Measurements from ENCODE around the gene VWF.

VWF gene

DNA sequence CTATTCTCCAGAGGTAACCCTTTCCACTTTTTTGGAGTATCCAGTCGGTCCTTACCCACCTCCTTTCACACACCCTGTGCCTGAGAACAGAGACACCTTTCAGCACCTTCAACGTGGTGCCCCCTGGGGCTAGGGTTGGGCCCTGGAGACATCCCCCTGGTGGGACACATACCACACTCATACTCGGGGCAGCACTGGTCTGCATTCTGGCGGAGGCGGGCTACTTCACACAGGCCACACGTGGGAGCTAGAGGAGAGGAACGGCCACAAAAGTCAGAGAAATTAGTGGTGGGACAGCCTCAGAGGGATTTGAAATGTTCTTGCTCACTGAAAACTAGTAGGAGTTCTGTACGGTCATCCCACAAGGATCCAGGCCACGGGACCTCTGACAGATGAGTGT lies 139.6 kb downstream of the VWF start:
- DNase-seq (ENCODE audit: low read depth), result no peak
- TF ChIP-seq, protein P1, sequence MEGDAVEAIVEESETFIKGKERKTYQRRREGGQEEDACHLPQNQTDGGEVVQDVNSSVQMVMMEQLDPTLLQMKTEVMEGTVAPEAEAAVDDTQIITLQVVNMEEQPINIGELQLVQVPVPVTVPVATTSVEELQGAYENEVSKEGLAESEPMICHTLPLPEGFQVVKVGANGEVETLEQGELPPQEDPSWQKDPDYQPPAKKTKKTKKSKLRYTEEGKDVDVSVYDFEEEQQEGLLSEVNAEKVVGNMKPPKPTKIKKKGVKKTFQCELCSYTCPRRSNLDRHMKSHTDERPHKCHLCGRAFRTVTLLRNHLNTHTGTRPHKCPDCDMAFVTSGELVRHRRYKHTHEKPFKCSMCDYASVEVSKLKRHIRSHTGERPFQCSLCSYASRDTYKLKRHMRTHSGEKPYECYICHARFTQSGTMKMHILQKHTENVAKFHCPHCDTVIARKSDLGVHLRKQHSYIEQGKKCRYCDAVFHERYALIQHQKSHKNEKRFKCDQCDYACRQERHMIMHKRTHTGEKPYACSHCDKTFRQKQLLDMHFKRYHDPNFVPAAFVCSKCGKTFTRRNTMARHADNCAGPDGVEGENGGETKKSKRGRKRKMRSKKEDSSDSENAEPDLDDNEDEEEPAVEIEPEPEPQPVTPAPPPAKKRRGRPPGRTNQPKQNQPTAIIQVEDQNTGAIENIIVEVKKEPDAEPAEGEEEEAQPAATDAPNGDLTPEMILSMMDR (IDR thresholded peaks at IDR 0.05; ENCODE audit: control insufficient read depth, extremely low read depth, insufficient read depth), result no peak
- no peak overlapping the region for H3K4me3 ChIP-seq (ENCODE audit: low read depth, low read length)

DNA sequence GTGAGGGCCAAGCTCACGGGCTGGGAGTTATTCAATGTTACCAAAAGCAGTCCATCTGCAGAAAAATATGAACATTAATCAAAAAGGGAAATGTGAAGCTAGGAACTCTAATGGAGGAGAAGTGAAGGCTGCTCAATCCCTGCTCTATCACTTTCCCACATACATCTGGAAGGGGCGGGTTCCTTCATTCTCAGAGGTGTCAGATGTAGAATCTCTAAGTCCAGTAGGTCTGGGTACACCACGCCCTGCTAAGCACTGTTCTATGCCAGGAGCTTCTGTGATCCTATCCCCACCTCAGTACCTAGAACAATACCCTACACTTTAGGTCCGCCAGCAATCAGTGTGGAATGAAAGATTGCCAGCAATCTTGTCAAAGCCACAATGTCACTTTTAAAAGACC lies 142.4 kb downstream of the VWF start:
- H3K4me3 ChIP-seq (ENCODE audit: low read depth, low read length), result no peak overlapping the region
- DNase-seq (ENCODE audit: low read depth), result no peak
- TF ChIP-seq, protein P1 (IDR thresholded peaks at IDR 0.05; ENCODE audit: control insufficient read depth, extremely low read depth, insufficient read depth), result no peak

DNA sequence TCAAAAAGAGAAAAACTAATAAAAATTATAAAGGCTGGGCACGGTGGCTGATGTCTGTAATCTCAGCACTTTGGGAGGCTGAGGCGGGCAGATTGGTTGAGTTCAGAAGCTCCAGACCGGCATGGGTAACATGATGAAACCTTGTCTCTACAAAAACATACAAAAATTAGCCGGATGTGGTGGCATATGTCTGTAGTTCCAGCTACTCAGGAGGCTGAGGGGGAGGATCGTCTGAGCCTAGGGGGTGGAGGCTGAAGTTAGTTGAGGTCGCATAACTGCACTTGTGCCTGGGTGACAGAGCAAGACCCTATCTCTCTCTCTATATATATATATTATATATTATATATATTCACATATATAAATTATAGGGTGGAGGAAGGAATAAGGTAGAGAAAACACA lies 146.9 kb downstream of the VWF start:
- TF ChIP-seq, protein P1 (IDR thresholded peaks at IDR 0.05; ENCODE audit: control insufficient read depth, extremely low read depth, insufficient read depth), result no peak
- no peak overlapping the region for H3K4me3 ChIP-seq (ENCODE audit: low read depth, low read length)
- DNase-seq (ENCODE audit: low read depth), result no peak

DNA sequence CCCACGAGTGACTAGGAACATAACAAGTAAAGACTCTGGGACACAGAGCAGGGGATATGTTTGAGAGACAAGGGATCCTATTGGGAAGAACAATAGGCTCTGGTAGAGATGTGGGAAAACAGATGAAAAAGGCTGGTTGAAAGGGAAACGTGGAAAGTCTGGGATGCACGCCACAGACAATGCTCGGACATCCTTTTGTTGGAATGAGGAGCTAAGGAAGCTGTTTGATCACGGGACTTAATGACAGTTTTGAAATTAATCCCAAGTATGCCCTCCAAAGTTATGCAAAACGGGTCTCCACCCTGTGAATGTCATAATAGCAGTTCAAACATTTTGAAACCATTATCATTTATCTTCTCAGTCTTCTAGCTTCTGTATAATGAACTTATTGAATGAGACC lies 147.8 kb downstream of the VWF start:
- no peak for DNase-seq (ENCODE audit: low read depth)
- no peak overlapping the region for H3K4me3 ChIP-seq (ENCODE audit: low read depth, low read length)
- TF ChIP-seq, protein P1 (IDR thresholded peaks at IDR 0.05; ENCODE audit: control insufficient read depth, extremely low read depth, insufficient read depth), result no peak

DNA sequence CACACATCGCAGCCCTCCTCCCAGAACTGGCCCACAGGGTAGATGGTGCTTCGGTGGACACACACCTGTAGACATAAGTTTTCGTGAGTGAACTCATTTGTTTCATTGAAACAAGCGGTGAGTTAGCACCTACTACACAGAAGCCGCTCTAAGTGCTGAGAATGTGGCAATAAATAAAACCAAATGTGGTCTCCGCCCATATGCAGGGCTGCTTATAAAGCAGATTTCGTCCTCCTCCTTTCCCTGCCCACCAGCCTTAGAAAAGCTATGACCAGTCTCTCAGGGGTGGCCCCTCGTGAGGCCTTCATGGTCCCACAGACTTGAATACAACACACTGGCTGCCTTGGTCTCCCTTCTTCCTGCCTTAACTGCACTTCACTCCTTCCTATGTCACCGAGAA lies 148.3 kb downstream of the VWF start:
- TF ChIP-seq, protein P1 (IDR thresholded peaks at IDR 0.05; ENCODE audit: control insufficient read depth, extremely low read depth, insufficient read depth), result no peak
- no peak for DNase-seq (ENCODE audit: low read depth)
- no peak overlapping the region for H3K4me3 ChIP-seq (ENCODE audit: low read depth, low read length)

DNA sequence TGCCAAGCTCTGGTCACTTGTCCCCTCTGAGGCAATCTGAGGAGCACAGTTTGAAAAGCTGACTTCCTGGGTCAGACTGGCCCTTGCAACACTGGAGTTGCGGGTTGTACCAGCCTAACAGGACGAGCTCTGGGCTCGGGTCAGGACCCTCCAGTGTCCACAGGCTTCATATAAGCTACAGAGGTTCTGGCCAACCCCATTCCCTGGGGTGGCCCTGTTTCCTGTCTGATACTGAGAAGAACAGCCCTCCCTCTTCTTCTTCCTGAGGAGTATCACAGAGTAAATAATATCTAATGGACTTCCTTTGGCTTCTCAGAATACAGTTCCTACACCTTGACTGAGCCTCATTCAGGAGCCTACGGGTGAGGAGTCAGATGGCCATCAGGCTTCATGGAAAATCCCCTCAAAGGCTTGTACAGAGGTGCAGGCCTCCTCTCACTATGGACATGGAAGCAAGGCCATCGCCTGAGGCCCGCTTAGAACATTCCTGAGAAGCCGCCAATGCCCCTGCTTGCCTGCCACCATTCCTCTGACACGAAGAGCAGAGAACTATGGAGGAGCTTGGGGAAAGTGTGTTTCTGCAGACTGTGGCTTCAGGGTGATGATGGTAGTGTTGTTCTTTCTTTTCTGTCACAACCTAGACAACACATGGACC lies 150.9 kb downstream of the VWF start:
- H3K4me3 ChIP-seq (ENCODE audit: low read depth, low read length), result no peak overlapping the region
- no peak for DNase-seq (ENCODE audit: low read depth)
- TF ChIP-seq, protein P1 (IDR thresholded peaks at IDR 0.05; ENCODE audit: control insufficient read depth, extremely low read depth, insufficient read depth), result no peak

DNA sequence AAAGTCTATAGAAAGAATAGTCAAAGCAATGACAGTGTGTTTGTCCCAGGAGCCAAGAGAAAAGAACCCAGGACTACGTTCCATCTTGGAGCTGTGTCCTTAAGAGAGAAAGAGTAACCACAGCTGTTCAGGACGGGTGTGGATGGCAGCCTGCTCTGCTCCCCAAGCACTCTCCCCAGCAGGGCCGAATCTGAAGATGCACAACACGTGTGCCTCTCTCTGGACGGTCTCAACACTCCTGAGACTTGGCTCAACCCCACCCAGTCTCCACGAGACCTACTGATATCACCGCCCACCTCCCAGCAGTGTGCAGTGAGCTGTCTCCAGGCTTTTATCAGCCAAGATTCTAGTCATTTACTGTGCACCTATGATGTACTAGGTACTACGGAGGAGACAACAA lies 152.1 kb downstream of the VWF start:
- TF ChIP-seq, protein P1 (IDR thresholded peaks at IDR 0.05; ENCODE audit: control insufficient read depth, extremely low read depth, insufficient read depth), result no peak
- no peak overlapping the region for H3K4me3 ChIP-seq (ENCODE audit: low read depth, low read length)
- DNase-seq (ENCODE audit: low read depth), result no peak

All from LNCaP clone FGC (cell line).